Stimulated activated naive CD4-positive, alpha-beta T cell treated with Interleukin-2 at 50 U/mL for 16 hours (primary cell): Measurements from ENCODE around the gene UQCR11.

Source experiments
- DNase-seq: peaks from one replicate; lab custom pipeline; 2025; lab: John Stamatoyannopoulos, UW

Gene UQCR11

GRCh38 chr19:1590641-1591397 is 14.4 kb downstream of the UQCR11 start:
- no peak for DNase-seq

GRCh38 chr19:1587872-1588271 is 17.4 kb downstream of the UQCR11 start:
- no peak for DNase-seq

GRCh38 chr19:1585243-1585580 is 20.1 kb downstream of the UQCR11 start:
- DNase-seq, result no peak

GRCh38 chr19:1584500-1585242 is 20.6 kb downstream of the UQCR11 start:
- no peak for DNase-seq

- DNase-seq, result no peak
Measured at GRCh38 chr19:1582201-1582600, 23.1 kb downstream of the UQCR11 start.

- no peak for DNase-seq
Measured at GRCh38 chr19:1580957-1581356, 24.3 kb downstream of the UQCR11 start.

GRCh38 chr19:1580382-1580781 is 24.9 kb downstream of the UQCR11 start:
- DNase-seq, result no peak

- DNase-seq, result no peak
Measured at GRCh38 chr19:1579222-1579621, 26.0 kb downstream of the UQCR11 start.

GRCh38 chr19:1577929-1578618 is 27.2 kb downstream of the UQCR11 start:
- no peak for DNase-seq

- DNase-seq, result no peak
Measured at GRCh38 chr19:1577090-1577928, 28.0 kb downstream of the UQCR11 start.

- no peak for DNase-seq
Measured at GRCh38 chr19:1576242-1577089, 28.8 kb downstream of the UQCR11 start.

GRCh38 chr19:1575323-1576241 is 29.7 kb downstream of the UQCR11 start:
- DNase-seq, result no peak

GRCh38 chr19:1574354-1575136 is 30.7 kb downstream of the UQCR11 start:
- no peak for DNase-seq

GRCh38 chr19:1572795-1573194 is 32.5 kb downstream of the UQCR11 start:
- DNase-seq, result no peak

GRCh38 chr19:1571358-1571757 is 33.9 kb downstream of the UQCR11 start:
- DNase-seq, result no peak

- DNase-seq, result no peak
Measured at GRCh38 chr19:1570836-1571235, 34.4 kb downstream of the UQCR11 start.

- DNase-seq, result no peak
Measured at GRCh38 chr19:1569997-1570396, 35.3 kb downstream of the UQCR11 start.

GRCh38 chr19:1568320-1569019 is 36.8 kb downstream of the UQCR11 start, which contains the start of gene MEX3D:
Gene MEX3D (minus strand): TSS chr19:1568325. CDS start chr19:1568058, 267 bp downstream.
- DNase-seq, result peak; percentile 63

GRCh38 chr19:1567848-1568227 is 37.4 kb downstream of the UQCR11 start:
- no peak for DNase-seq
